Mucosa of rectum (tissue), 2 donors: ENCODE measurements around the gene SUGCT.

Source experiments
- H3K27ac ChIP-seq, 2 donors: one replicate each; pipeline ENCODE4 v1.7.0; 2013; ENCODE audit warnings: inconsistent platforms in 2 of 2, low read depth in 2 of 2, low read length in 2 of 2
- H3K27me3 ChIP-seq, 2 donors: one replicate each; pipeline ENCODE4 v1.7.0; 2013; ENCODE audit warnings: low read length in 2 of 2; ENCODE audit not compliant: control insufficient read depth in 2 of 2, insufficient read depth in 2 of 2
- H3K36me3 ChIP-seq, 2 donors: one replicate each; pipeline ENCODE4 v1.7.0; 2013; ENCODE audit warnings: low read length in 2 of 2; ENCODE audit not compliant: control insufficient read depth in 2 of 2, insufficient read depth in 2 of 2
- H3K4me1 ChIP-seq, 2 donors: one replicate each; pipeline ENCODE4 v1.7.0; 2013; ENCODE audit warnings: low read length in 2 of 2, mild to moderate bottlenecking in 1 of 2; ENCODE audit not compliant: control insufficient read depth in 2 of 2, insufficient read depth in 2 of 2
- H3K4me3 ChIP-seq, 2 donors: one replicate each; pipeline ENCODE4 v1.7.0; 2013; ENCODE audit warnings: low read length in 2 of 2
- H3K9ac ChIP-seq, 2 donors: one replicate each; pipeline ENCODE4 v1.7.0; 2013; ENCODE audit warnings: low read length in 2 of 2, low read depth in 1 of 2, mild to moderate bottlenecking in 1 of 2
- H3K9me3 ChIP-seq, 2 donors: one replicate each; pipeline ENCODE4 v1.7.0; 2013; ENCODE audit warnings: low read length in 2 of 2; ENCODE audit not compliant: control insufficient read depth in 2 of 2
- donor health status: healthy.
- donor health status: Normal muscosa, but diverticular disease.

Gene SUGCT

DNA sequence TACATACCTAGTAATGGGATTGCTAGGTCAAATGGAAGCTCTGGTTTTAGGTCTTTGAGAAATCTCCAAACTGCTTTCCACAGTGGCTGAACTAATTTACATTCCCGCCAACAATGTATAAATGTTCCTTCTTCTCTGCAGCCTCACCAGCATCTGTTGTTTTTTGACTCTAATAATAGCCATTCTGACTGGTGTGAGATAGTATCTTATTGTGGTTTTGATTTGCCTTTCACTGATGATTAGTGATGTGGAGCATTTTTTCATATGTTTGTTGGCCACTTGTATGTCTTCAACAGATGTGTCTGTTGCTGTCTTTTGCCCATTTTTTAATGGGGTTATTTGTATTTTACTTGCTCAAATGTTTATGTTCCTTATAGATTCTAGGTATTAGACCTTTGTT is 675.5 kb downstream of the SUGCT start:
- Histone ChIP-seq H3K27ac (no peak overlapping the region), H3K4me3 (no peak overlapping the region), H3K4me1 (peaks cover under 1 to 9% of the 10 kb centered on the region in 2 donors), H3K27me3 (no peaks in the 10 kb centered on the region), H3K36me3 (no peaks in the 10 kb centered on the region), H3K9ac (no peak overlapping the region), H3K9me3 (no peaks in the 10 kb centered on the region)

DNA sequence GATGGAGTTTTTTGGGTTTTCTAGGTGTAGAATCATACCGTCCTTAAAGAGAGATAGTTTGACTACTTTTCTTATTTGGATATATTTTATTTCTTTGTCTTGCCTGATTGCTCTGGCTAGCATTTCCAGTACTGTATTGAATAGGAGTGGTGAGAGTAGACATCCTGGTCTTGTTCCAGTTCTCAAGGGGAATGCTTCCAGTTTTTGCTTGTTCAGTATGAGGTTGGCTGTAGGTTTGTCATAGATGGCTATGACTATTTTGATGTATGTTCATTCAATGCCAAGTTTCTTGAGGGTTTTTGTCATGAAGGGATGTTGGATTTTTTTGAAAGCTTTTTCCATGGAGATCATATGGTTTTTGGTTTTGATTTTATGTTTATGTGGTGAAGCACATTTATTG is 676.9 kb downstream of the SUGCT start:
- H3K4me3 ChIP-seq = no peak overlapping the region
- H3K27me3 ChIP-seq = no peaks in the 10 kb centered on the region
- H3K27ac ChIP-seq = no peak overlapping the region
- H3K36me3 ChIP-seq = no peaks in the 10 kb centered on the region
- H3K9ac ChIP-seq = no peak overlapping the region
- no peaks in the 10 kb centered on the region for H3K9me3 ChIP-seq
- H3K4me1 ChIP-seq = peaks cover 0 to 9% of the 10 kb centered on the region in 2 donors

DNA sequence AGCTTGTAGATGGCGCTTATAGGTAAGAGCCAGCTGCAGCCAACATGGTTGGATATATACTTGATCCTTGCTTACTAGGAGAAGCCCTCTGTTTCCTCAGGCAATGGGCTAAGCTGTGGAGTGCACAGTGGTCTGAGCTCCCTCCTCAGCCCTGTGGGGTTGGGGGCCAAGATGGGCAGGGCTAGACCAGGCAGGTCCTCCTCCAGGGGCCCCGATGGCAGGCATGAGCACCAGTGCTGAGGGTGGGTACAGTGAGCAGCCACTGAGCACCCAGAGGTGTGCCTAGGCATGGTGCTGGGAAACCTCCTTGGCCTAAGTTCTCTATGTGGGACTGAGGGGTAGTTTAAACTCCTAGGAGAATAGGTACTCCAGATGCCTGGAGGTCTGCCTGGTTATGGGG is 680.2 kb downstream of the SUGCT start:
- Histone ChIP-seq H3K4me1 (no peaks in the 10 kb centered on the region), H3K9ac (no peak overlapping the region), H3K36me3 (no peaks in the 10 kb centered on the region), H3K9me3 (no peaks in the 10 kb centered on the region), H3K4me3 (no peak overlapping the region), H3K27me3 (no peaks in the 10 kb centered on the region), H3K27ac (no peak overlapping the region)

DNA sequence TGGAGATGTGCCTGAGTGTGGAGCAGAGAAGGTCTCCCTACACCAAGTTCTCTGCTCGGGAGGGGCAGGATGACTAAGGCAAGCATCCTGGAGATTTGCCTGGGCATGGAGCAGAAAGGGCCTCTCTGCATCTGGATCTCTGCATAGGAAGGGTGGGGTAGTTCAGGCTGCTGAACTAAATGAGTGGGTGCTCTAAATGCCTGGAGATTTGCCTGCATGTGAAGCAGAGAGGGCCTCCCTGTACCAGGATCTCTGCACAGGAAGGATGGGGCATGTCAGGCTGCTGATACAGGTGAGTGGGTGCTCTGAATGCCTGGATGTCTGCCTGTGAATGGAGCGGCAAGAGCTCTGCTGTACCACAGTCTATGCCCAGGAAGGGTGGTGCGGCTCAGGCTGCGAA is 680.7 kb downstream of the SUGCT start:
- no peak overlapping the region for H3K4me3 ChIP-seq
- H3K27ac ChIP-seq = no peak overlapping the region
- H3K27me3 ChIP-seq = no peaks in the 10 kb centered on the region
- no peak overlapping the region for H3K9ac ChIP-seq
- no peaks in the 10 kb centered on the region for H3K4me1 ChIP-seq
- H3K36me3 ChIP-seq = no peaks in the 10 kb centered on the region
- no peaks in the 10 kb centered on the region for H3K9me3 ChIP-seq

DNA sequence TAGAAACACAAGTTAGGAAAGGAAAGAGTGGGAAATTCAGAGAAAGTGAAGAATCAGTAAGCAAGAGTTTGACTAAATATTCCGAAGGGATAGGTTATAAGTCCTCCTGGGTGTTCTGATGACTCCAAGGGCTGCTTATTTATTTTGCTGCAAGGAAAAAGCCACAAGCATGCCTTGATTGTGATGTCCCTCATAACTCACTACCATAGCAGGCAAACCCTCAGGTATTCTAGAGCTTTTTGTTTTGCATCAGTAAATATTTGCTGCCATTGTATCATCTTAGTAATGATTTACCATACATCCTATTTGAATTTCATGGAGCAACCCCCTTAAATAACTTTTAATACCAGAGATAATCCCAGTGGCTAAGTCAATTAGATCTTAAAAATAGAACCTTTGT is 688.1 kb downstream of the SUGCT start:
- no peaks in the 10 kb centered on the region for H3K36me3 ChIP-seq
- no peaks in the 10 kb centered on the region for H3K9me3 ChIP-seq
- no peak overlapping the region for H3K4me3 ChIP-seq
- H3K27ac ChIP-seq = no peak overlapping the region
- no peak overlapping the region for H3K9ac ChIP-seq
- H3K27me3 ChIP-seq = no peaks in the 10 kb centered on the region
- peaks cover 0 to 6% of the 10 kb centered on the region in 2 donors for H3K4me1 ChIP-seq

- peaks cover 0 to 6% of the 10 kb centered on the region in 2 donors for H3K4me1 ChIP-seq
- no peaks in the 10 kb centered on the region for H3K36me3 ChIP-seq
Observed at GRCh38 chr7:40824461-40824860, 689.7 kb downstream of the SUGCT start.

DNA sequence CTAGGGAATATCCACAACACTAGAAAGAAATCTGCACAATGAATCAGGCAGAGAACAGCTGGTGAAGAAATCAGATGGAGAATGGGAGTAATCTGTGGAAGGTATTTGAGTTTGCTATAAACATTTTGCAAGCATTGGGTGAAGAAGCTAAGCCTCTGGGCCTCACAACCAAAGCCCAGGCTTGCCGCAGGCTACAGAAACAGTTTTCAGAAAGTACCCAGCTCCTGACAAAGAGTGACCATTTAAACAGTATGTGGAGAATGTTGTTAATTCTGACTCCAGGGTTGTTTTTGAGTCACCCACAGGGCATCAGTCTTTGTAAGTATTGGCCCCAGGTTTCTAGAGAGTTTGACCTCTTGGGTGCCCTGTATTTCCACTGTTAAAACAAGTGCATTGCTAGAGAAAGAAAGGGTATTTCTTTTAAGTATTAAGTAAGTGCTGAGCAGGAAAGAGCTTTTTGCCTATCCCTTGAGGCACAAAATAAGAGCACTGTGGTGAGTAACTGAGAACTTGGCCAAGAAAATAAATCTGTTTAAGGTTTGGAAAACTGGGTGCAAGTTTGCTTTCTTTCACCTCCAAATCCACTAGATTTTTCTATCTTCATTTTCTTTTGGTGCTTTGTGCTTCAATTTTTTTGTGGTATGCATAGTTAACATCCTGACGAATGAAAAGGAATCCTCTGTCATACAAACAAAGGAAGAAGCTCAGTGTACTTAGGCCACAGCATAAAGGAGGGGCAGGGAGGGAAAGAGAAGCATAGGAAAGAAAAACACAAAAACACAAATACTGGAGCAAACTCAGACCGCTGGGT is 691.8 kb downstream of the SUGCT start:
- Histone ChIP-seq H3K9me3 (no peaks in the 10 kb centered on the region), H3K4me1 (peaks cover 0 to 6% of the 10 kb centered on the region in 2 donors), H3K27ac (no peak overlapping the region), H3K4me3 (no peak overlapping the region), H3K36me3 (no peaks in the 10 kb centered on the region), H3K27me3 (no peaks in the 10 kb centered on the region), H3K9ac (no peak overlapping the region)

More at GRCh38 chr7:40824461-40824860, 689.7 kb downstream of the SUGCT start:
- no peaks in the 10 kb centered on the region for H3K27me3 ChIP-seq
- H3K27ac ChIP-seq = no peak overlapping the region
- no peaks in the 10 kb centered on the region for H3K9me3 ChIP-seq
- H3K9ac ChIP-seq = no peak overlapping the region
- no peak overlapping the region for H3K4me3 ChIP-seq

DNA sequence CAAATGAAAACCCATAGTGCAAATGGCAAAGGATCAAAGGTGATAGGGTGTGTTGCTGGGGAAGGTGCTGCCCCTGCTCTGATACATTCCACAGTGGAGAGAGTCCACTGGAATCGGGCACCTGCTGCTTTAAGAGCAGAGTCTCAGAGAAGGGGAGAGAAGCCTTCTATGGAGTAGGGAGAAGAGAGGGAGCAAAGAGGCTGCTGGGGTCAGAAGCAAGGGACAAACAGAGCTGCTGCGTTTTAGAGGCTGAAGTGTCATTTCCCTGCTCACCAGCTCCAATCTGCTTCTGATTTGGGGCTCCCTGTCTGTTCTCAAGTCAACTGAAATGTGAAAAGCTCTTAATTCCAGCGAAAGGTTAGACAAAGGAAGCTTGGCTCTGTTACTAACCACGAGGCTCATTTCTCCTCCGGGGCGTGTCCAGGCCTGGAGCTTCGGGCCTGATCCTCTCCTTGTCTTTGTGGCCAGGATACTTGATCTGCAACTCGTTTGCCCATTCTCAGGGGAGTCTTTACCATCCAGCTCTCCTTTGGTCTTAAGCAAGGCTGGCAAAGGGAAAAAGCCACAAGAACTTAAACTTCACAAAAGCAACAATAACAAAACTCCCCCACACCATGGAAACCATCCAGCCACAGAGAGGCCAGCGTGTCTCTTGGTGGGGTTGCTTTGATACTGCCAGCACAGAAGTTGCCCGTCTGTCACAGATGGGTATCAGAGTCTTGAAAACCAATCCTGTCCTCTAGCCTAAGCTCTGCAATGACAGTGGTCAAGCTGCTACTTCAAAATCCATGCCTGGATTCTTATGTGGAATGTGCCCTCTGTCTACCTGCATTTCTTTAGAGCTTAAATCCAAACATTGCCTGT is 692.6 kb downstream of the SUGCT start:
- Histone ChIP-seq H3K27ac (no peak overlapping the region), H3K9me3 (no peaks in the 10 kb centered on the region), H3K36me3 (no peaks in the 10 kb centered on the region), H3K4me1 (peaks cover 0 to 6% of the 10 kb centered on the region in 2 donors), H3K4me3 (no peak overlapping the region), H3K27me3 (no peaks in the 10 kb centered on the region), H3K9ac (no peak overlapping the region)

- H3K9me3 ChIP-seq = no peaks in the 10 kb centered on the region
- H3K4me1 ChIP-seq = peaks cover 0 to 6% of the 10 kb centered on the region in 2 donors
- H3K36me3 ChIP-seq = no peaks in the 10 kb centered on the region
- no peak overlapping the region for H3K9ac ChIP-seq
- H3K27me3 ChIP-seq = no peaks in the 10 kb centered on the region
- no peak overlapping the region for H3K27ac ChIP-seq
- no peak overlapping the region for H3K4me3 ChIP-seq
Observed at GRCh38 chr7:40828686-40829600, 694.1 kb downstream of the SUGCT start.
